ENCODE measurements around the gene UBE2D4.
A peak's percentile ranks its signal among the peaks of the same experiment; 100 is the strongest.
"Not testable (repeated sequence)": the region's sequence is repeated elsewhere in the genome, so short reads cannot be mapped to it uniquely, and the experiment has no call there.

Gene UBE2D4

GRCh38 chr7:43968172-43969040 lies 42.2 kb downstream of the UBE2D4 start:
- DNase-seq (ENCODE audit: low spot score), result not testable (repeated sequence)

DNA sequence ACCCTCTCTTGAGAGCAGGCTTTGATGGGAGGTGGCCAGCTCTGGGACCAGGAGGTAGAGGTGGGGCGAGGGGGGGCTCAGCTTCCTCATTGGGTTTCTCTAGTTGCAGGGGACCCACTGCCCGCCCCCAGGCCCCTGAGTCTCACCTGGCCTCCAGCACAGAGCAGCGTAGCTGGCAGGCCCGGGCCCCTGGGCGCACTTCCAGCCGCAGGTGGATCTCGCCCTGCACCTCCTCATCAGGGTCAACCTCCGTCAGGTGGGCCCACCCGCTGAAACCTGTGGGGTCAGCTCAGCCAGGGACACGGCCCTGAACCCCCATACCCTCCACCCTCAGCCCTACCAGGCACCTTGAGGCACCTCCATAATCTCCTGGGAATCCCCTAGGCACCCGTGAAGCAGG lies 43.4 kb downstream of the UBE2D4 start:
- not testable (repeated sequence) for DNase-seq (ENCODE audit: low spot score)

DNA sequence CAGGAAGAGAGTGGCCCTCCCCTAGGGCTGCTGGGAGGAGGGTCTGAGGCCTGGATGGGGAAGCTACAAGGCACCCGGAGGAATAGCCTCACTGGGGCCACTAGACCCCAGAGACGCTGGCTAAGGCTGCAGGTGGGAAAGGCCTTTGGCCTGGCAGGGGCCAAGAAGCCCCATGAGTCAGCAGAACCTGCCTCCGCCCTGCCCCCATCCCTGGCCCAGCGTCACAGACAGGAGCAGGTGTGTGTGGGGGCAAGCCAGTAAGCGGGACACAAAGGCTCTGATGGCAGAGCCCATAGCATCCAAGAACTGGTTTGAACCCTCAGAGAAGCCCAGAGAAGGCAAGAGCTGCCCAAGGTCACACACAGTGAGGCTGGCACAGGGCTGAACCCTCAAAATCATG lies 44.5 kb downstream of the UBE2D4 start:
- DNase-seq (ENCODE audit: low spot score), result not testable (repeated sequence)

- not testable (repeated sequence) for DNase-seq (ENCODE audit: low spot score)
Measured at GRCh38 chr7:43974033-43974573, 47.9 kb downstream of the UBE2D4 start.

DNA sequence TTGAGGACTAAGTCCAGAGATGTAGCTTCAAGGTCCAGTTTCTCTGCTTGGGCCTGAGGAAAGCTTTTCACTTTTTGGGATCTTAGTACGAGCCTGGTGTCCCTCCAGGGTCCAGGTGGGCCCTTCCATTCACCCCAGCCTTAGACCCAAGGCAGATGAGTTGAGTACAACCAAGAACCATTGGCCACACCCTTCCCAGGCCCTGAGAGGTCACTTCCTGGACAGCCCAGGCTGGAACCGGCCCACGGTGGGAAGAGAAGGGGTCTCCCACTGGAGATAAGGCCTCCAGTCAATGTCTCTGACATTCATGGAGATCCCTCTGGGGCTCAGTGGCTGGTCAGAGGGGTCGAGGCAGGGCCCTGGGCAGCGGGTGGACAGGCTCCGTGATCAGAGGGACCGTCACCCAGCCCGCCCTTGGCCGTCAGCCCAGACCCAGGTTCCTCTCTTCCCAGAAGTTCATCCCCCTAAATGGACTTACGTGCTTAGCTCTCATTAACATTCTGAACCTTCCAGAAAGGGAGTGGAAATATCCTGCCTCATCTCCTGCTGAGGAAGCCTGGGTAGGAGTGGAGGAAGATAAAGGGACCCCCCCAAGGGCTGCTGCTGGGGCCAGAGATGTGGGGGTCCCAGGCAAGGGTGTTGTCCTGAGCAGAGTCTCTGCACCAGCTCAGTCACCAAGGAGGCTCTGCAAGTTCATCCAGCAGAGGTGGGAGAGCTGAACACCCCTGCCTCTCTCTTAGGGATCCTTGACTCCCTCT lies 48.7 kb downstream of the UBE2D4 start:
- not testable (repeated sequence) for DNase-seq (ENCODE audit: low spot score)

GRCh38 chr7:43977525-43977924 lies 51.3 kb downstream of the UBE2D4 start:
- no peak for DNase-seq (ENCODE audit: low spot score)

DNA sequence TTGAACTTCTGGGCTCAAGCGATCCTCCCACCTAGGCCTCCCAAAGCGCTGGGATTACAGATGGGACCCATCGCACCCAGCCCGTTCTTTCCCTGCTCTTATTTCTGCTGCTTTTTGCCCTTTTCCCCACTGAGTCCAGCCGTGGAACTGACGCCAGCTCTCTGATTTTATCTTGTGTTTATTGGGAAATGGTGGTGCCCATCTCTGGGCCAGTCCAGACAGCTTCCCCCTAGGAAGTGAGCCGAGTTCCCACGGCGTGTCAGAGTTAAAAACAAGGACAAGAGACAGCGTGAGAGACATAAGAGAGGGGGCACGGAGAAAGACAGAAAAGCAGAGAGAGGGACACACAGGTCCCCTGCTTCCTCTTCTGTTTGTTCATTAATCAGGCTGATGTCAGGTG lies 51.9 kb downstream of the UBE2D4 start:
- not testable (repeated sequence) for DNase-seq (ENCODE audit: low spot score)

GRCh38 chr7:43982848-43983247 lies 56.6 kb downstream of the UBE2D4 start:
- DNase-seq (ENCODE audit: low spot score), result not testable (repeated sequence)

GRCh38 chr7:43983736-43984135 lies 57.5 kb downstream of the UBE2D4 start:
- DNase-seq (ENCODE audit: low spot score), result not testable (repeated sequence)

- peak; percentile 21 for DNase-seq (ENCODE audit: low spot score)
Measured at GRCh38 chr7:43985904-43986864, 59.9 kb downstream of the UBE2D4 start.

- DNase-seq (ENCODE audit: low spot score), result not testable (repeated sequence)
Measured at GRCh38 chr7:43987476-43987875, 61.2 kb downstream of the UBE2D4 start.

GRCh38 chr7:43990011-43990585 lies 63.9 kb downstream of the UBE2D4 start:
- not testable (repeated sequence) for DNase-seq (ENCODE audit: low spot score)

- not testable (repeated sequence) for DNase-seq (ENCODE audit: low spot score)
Measured at GRCh38 chr7:43990829-43991228, 64.6 kb downstream of the UBE2D4 start.

GRCh38 chr7:43992896-43993295 lies 66.7 kb downstream of the UBE2D4 start:
- DNase-seq (ENCODE audit: low spot score), result not testable (repeated sequence)

DNA sequence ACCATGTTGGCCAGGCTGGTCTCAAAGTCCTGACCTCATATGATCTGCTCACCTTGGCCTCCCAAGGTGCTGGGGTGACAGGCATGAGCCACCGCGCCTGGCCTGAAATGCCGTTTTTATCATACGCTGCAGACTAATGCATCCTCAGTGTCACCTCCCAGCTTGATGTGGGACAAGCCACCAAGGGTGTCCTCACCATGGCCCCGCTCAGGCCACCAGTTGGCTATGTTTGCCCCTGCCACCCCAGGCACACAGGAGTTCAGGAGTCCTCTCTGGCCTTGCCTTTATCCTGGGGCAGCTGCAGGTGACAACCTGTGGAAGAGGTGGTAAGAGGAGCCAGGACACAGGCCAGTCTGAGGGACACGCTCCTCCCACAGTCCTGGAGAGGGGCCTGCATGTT lies 68.4 kb downstream of the UBE2D4 start:
- not testable (repeated sequence) for DNase-seq (ENCODE audit: low spot score)

DNA sequence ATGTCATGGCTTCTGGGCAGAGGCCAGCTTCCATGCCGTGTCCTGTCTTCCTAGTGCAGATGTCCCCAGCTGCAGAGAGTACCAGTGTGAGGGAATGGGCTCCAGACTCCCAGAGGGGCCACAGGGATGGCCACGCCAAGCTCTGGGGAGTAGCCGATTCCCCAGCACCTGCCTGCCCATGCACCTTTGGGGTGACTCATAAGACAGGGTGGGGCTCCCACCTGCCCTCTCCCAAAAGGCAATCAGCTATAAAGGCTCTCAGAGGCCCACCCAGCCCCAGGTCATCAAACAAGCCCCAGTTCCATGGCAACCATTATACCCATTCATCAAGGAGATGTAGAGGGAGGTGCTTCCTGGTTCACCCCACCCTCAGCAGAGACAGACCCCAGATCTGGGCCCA lies 71.3 kb downstream of the UBE2D4 start, which contains the start of gene SPDYE1:
TSS of gene SPDYE1 (plus strand) at position 366 of the 400 bp plus-strand sequence. CDS start 2,053 bp downstream, outside the sequence.
- not testable (repeated sequence) for DNase-seq (ENCODE audit: low spot score)

All from hematopoietic multipotent progenitor cell treated with erythropoietin and hydrocortisone succinate and interleukin-3 and kit ligand, for 15 days (in vitro differentiated cells).